Measurements from ENCODE around the gene LINGO4.
"Not testable (repeated sequence)": the region's sequence is repeated elsewhere in the genome, so short reads cannot be mapped to it uniquely, and the experiment has no call there.

DNA sequence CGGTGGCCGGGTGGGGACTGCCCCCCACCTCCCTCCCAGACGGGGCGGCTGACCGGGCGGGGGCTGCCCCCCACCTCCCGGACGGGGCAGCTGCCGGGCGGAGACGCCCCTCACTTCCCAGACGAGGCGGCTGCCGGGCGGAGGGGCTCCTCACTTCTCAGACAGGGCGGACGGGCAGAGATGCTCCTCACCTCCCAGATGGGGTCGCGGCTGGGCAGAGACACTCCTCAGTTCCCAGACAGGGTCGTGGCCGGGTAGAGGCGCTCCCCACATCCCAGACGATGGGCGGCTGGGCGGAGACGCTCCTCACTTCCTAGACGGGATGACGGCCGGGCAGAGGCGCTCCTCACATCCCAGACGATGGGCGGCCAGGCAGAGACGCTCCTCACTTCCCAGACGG, 35.9 kb downstream of the LINGO4 start:
- TF ChIP-seq PATZ1 (CRISPR knock-in tag; IDR thresholded peaks at IDR 0.05; ENCODE audit: borderline replicate concordance); ZFP3 (CRISPR knock-in tag; IDR thresholded peaks at IDR 0.05); OSR1 (CRISPR knock-in tag; IDR thresholded peaks at IDR 0.05); ZFP30 (CRISPR knock-in tag; IDR thresholded peaks at IDR 0.05): not testable (repeated sequence)
- TF ChIP-seq, protein P1, sequence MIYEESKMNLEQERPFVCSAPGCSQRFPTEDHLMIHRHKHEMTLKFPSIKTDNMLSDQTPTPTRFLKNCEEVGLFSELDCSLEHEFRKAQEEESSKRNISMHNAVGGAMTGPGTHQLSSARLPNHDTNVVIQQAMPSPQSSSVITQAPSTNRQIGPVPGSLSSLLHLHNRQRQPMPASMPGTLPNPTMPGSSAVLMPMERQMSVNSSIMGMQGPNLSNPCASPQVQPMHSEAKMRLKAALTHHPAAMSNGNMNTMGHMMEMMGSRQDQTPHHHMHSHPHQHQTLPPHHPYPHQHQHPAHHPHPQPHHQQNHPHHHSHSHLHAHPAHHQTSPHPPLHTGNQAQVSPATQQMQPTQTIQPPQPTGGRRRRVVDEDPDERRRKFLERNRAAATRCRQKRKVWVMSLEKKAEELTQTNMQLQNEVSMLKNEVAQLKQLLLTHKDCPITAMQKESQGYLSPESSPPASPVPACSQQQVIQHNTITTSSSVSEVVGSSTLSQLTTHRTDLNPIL (CRISPR knock-in tag; IDR thresholded peaks at IDR 0.05; ENCODE audit: low read depth) = not testable (repeated sequence)
